Astrocyte (in vitro differentiated cells and primary cell): Measurements from ENCODE around the gene BCL7A. TPM values are rescaled to one million over a fixed set of nuclear protein-coding genes. Genes with fewer than 3 reads are reported as not detected.
A peak's percentile ranks its signal among the peaks of the same experiment; 100 is the strongest.

ENCODE experiments used
- DNase-seq: peaks from one replicate; pipeline ENCODE4 v3.0.0-alpha.2; 2010; ENCODE audit warnings: low read depth
- FAIRE-seq: peaks from 2 replicates; lab custom pipeline; 2011; peaks lifted over from hg19 to GRCh38; lab: Jason Lieb, UNC
- H2AFZ ChIP-seq: 2 replicates; pipeline ENCODE4 v1.6.0; 2012; ENCODE audit warnings: low read depth, low read length, inconsistent platforms
- H3K27ac ChIP-seq: 2 replicates; pipeline ENCODE4 v1.5.1; 2011; ENCODE audit warnings: low read depth, low read length, inconsistent platforms
- H3K27me3 ChIP-seq: 2 replicates; pipeline ENCODE4 v1.6.0; 2011; ENCODE audit warnings: low read length, inconsistent platforms; ENCODE audit not compliant: insufficient read depth
- H3K36me3 ChIP-seq: 2 replicates; pipeline ENCODE4 v1.5.1; 2011; ENCODE audit warnings: low read length, inconsistent platforms; ENCODE audit not compliant: insufficient read depth
- H3K4me1 ChIP-seq: 2 replicates; pipeline ENCODE4 v1.5.1; 2011; ENCODE audit warnings: low read length, inconsistent platforms; ENCODE audit not compliant: insufficient read depth
- H3K4me2 ChIP-seq: 2 replicates; pipeline ENCODE4 v1.6.0; 2012; ENCODE audit warnings: low read length, inconsistent platforms
- H3K4me3 ChIP-seq: 2 replicates; pipeline ENCODE4 v1.5.1; 2011; ENCODE audit warnings: low read depth, mild to moderate bottlenecking, low read length, inconsistent platforms; ENCODE audit not compliant: insufficient read depth
- H3K79me2 ChIP-seq: 2 replicates; pipeline ENCODE4 v1.6.0; 2012; ENCODE audit warnings: mild to moderate bottlenecking, low read length, inconsistent platforms; ENCODE audit not compliant: insufficient read depth
- H3K9ac ChIP-seq: 2 replicates; pipeline ENCODE4 v1.6.0; 2012; ENCODE audit warnings: mild to moderate bottlenecking, low read length, inconsistent platforms
- H3K9me3 ChIP-seq: 2 replicates; pipeline ENCODE4 v1.5.1; 2012; ENCODE audit warnings: low read depth, mild to moderate bottlenecking, low read length, inconsistent platforms; ENCODE audit not compliant: insufficient read depth
- H4K20me1 ChIP-seq: 2 replicates; pipeline ENCODE4 v1.6.0; 2012; ENCODE audit warnings: low read length, inconsistent platforms; ENCODE audit not compliant: insufficient read depth
- H3K27ac Mint-ChIP-seq: one replicate; pipeline ENCODE4 v1.8.0; 2021; ENCODE audit warnings: mild to moderate bottlenecking, mixed read lengths; ENCODE audit not compliant: unreplicated experiment
- H3K27me3 Mint-ChIP-seq: one replicate; pipeline ENCODE4 v1.8.0; 2021; ENCODE audit warnings: low read depth, mixed read lengths; ENCODE audit not compliant: unreplicated experiment
- H3K36me3 Mint-ChIP-seq: one replicate; pipeline ENCODE4 v1.8.0; 2021; ENCODE audit warnings: low read depth, mixed read lengths; ENCODE audit not compliant: unreplicated experiment
- H3K4me1 Mint-ChIP-seq: one replicate; pipeline ENCODE4 v1.8.0; 2021; ENCODE audit warnings: low read depth, mixed read lengths; ENCODE audit not compliant: unreplicated experiment
- H3K4me3 Mint-ChIP-seq: one replicate; pipeline ENCODE4 v1.8.0; 2021; ENCODE audit warnings: mild to moderate bottlenecking, moderate library complexity, mixed read lengths; ENCODE audit not compliant: unreplicated experiment
- H3K9me3 Mint-ChIP-seq: one replicate; pipeline ENCODE4 v1.8.0; 2021; ENCODE audit warnings: mild to moderate bottlenecking, mixed read lengths; ENCODE audit not compliant: unreplicated experiment
- CTCF ChIP-seq: IDR thresholded peaks from 2 replicates; pipeline ENCODE4 v1.5.1; 2011; ENCODE audit warnings: low read depth, mild to moderate bottlenecking, inconsistent platforms, low read length, moderate library complexity; ENCODE audit not compliant: insufficient read depth
- EZH2 ChIP-seq: IDR thresholded peaks from 2 replicates; pipeline ENCODE4 v1.6.1; 2012; ENCODE audit warnings: mild to moderate bottlenecking, low read length, inconsistent platforms; ENCODE audit not compliant: insufficient read depth
- total RNA-seq: library from RNA; stranded (reverse); gene quantifications from 2 replicates; pipeline ENCODE4 v1.2.1, GENCODE V29; 2021

The BCL7A gene
- total RNA-seq, 1 donor from 2014 or later, result 9.6 TPM

GRCh38 chr12:122028165-122028904, 6.7 kb downstream of the BCL7A start:
- no peak for TF ChIP-seq CTCF
- no peak for TF ChIP-seq EZH2

GRCh38 chr12:122028905-122029560, 7.3 kb downstream of the BCL7A start:
- TF ChIP-seq EZH2 (no peak), CTCF (no peak)
- no peak overlapping the region for H3K9ac ChIP-seq
- DNase-seq (no peak), FAIRE-seq (no peak)
- H3K4me2 ChIP-seq, result peak overlapping the region; percentile 50
- Mint-ChIP-seq H3K9me3 (no peaks in the 10 kb centered on the region), H3K27me3 (no peaks in the 10 kb centered on the region), H3K4me1 (peaks cover 7% of the 10 kb centered on the region), H3K27ac (peak overlapping the region; percentile 72), H3K4me3 (no peak overlapping the region), H3K36me3 (peaks cover 1% of the 10 kb centered on the region)
- no peak overlapping the region for H3K27ac ChIP-seq
- H3K4me3 ChIP-seq, result no peak overlapping the region
- H3K79me2 ChIP-seq, result peaks cover 44% of the 10 kb centered on the region
- peaks cover 20% of the 10 kb centered on the region for H3K4me1 ChIP-seq
- H3K36me3 ChIP-seq, result no peaks in the 10 kb centered on the region
- no peaks in the 10 kb centered on the region for H3K9me3 ChIP-seq
- H2AFZ ChIP-seq, result no peak overlapping the region
- H3K27me3 ChIP-seq, result no peaks in the 10 kb centered on the region
- peaks cover 33% of the 10 kb centered on the region for H4K20me1 ChIP-seq

More at GRCh38 chr12:122028165-122028904, 6.7 kb downstream of the BCL7A start:
- Mint-ChIP-seq H3K4me3 (no peak overlapping the region), H3K27me3 (no peaks in the 10 kb centered on the region), H3K9me3 (no peaks in the 10 kb centered on the region), H3K27ac (peak overlapping the region; percentile 72), H3K36me3 (peaks cover 1% of the 10 kb centered on the region), H3K4me1 (peaks cover 8% of the 10 kb centered on the region)
- Histone ChIP-seq H2AFZ (no peak overlapping the region), H3K79me2 (peaks cover 46% of the 10 kb centered on the region), H3K9ac (no peak overlapping the region), H3K4me3 (no peak overlapping the region), H3K4me2 (peak overlapping the region; percentile 50), H3K36me3 (no peaks in the 10 kb centered on the region), H3K4me1 (peaks cover 27% of the 10 kb centered on the region), H3K9me3 (no peaks in the 10 kb centered on the region), H3K27me3 (no peaks in the 10 kb centered on the region), H3K27ac (no peak overlapping the region), H4K20me1 (peaks cover 33% of the 10 kb centered on the region)
- DNase-seq (peak; percentile 69), FAIRE-seq (no peak)
